ENCODE results near the gene SENP2. TPM values are rescaled to one million over a fixed set of nuclear protein-coding genes. Genes with fewer than 3 reads are reported as not detected.

SENP2 gene
- total and polyA plus RNA-seq, 2 experiments from 2014 or later: 29.2 to 80.3 TPM

- Histone ChIP-seq H4K20me1 (replicated peaks; ENCODE audit: insufficient read depth) (peaks cover 24% of the 10 kb centered on the region), H3K79me2 (replicated peaks; ENCODE audit: insufficient read depth) (peaks cover 97% of the 10 kb centered on the region), H3K27me3 (ENCODE audit: insufficient read depth) (no peaks in the 10 kb centered on the region), H3K36me3 (ENCODE audit: insufficient read depth) (no peaks in the 10 kb centered on the region), H3K4me1 (ENCODE audit: insufficient read depth) (0 out of 2 replicates have a peak, but pooled peaks cover 1% of the 10 kb centered on the region), H3K9me2 (ENCODE audit: insufficient read depth) (no peaks in the 10 kb centered on the region), H3F3A (replicated peaks; ENCODE audit: low read depth) (no peaks in the 10 kb centered on the region), H3K27ac (ENCODE audit: low read depth) (no peak overlapping the region), H3K4me2 (no peak overlapping the region), H3K4me3 (no peak overlapping the region), H2AFZ (no peak overlapping the region)
- Mint-ChIP-seq H3K9me3 (no peaks in the 10 kb centered on the region), H3K4me3 (no peak overlapping the region), H3K27ac (no peak overlapping the region), H3K36me3 (ENCODE audit: low read depth) (peaks cover 28% of the 10 kb centered on the region; the same call in 2 of the 3 replicates), H3K27me3 (ENCODE audit: insufficient read depth, low read depth, poor library complexity) (no peaks in the 10 kb centered on the region), H3K4me1 (no peaks in the 10 kb centered on the region)
- ATAC-seq (no peak), DNase-seq (ENCODE audit: low spot score) (no peak)
- TF ChIP-seq, protein P1, sequence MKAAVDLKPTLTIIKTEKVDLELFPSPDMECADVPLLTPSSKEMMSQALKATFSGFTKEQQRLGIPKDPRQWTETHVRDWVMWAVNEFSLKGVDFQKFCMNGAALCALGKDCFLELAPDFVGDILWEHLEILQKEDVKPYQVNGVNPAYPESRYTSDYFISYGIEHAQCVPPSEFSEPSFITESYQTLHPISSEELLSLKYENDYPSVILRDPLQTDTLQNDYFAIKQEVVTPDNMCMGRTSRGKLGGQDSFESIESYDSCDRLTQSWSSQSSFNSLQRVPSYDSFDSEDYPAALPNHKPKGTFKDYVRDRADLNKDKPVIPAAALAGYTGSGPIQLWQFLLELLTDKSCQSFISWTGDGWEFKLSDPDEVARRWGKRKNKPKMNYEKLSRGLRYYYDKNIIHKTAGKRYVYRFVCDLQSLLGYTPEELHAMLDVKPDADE (IDR thresholded peaks at IDR 0.05): no peak
- no peak for TF ChIP-seq NANOG (IDR thresholded peaks at IDR 0.05; ENCODE audit: borderline replicate concordance)
- no peak for TF ChIP-seq STAT1 (IDR thresholded peaks at IDR 0.05; ENCODE audit: unreplicated experiment)
Observed at GRCh38 chr3:185594073-185594472, 8.0 kb downstream of the SENP2 start.

DNA sequence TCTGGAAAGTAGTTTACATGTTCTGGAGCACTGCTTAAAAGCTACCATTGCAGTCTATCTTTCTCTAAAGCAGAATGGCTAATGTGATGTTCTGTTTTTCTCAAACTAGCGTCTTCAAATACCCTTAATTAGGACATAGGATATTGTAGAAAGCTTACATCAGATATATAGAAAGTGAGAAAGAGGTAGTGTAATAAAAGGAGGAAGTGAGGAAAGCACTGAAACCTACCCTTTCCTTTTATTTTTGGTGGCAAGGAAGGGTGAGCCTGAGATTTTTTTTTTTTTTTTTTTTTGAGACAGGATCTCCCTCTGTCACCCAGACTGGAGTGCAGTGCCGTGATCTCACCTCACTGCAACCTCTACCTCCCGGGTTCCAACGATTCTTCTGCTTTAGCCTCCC is 9.4 kb downstream of the SENP2 start:
- H3K4me3 ChIP-seq: no peak overlapping the region

GRCh38 chr3:185605566-185605965 is 19.5 kb downstream of the SENP2 start:
- Mint-ChIP-seq H3K4me1 (no peaks in the 10 kb centered on the region), H3K27me3 (ENCODE audit: insufficient read depth, low read depth, poor library complexity) (peaks cover 2% of the 10 kb centered on the region), H3K4me3 (no peak overlapping the region), H3K27ac (no peak overlapping the region), H3K9me3 (no peaks in the 10 kb centered on the region), H3K36me3 (ENCODE audit: low read depth) (peaks cover 76% of the 10 kb centered on the region)
- Histone ChIP-seq H3K4me3 (no peak overlapping the region), H4K20me1 (replicated peaks; ENCODE audit: insufficient read depth) (peaks cover 17% of the 10 kb centered on the region; the same call in 1 of the 2 replicates), H3K27ac (ENCODE audit: low read depth) (no peak overlapping the region), H3K36me3 (ENCODE audit: insufficient read depth) (peaks cover 58% of the 10 kb centered on the region), H2AFZ (no peak overlapping the region), H3K4me1 (ENCODE audit: insufficient read depth) (no peaks in the 10 kb centered on the region), H3K9me2 (ENCODE audit: insufficient read depth) (no peaks in the 10 kb centered on the region), H3K79me2 (replicated peaks; ENCODE audit: insufficient read depth) (peaks cover 30% of the 10 kb centered on the region), H3K27me3 (ENCODE audit: insufficient read depth) (no peaks in the 10 kb centered on the region), H3F3A (replicated peaks; ENCODE audit: low read depth) (0 out of 2 replicates have a peak, but pooled peaks cover 3% of the 10 kb centered on the region), H3K4me2 (no peak overlapping the region)
- ATAC-seq (no peak), DNase-seq (ENCODE audit: low spot score) (no peak)
- TF ChIP-seq POLR2AphosphoS5 (IDR thresholded peaks at IDR 0.05; ENCODE audit: low read depth): no peak
- TF ChIP-seq EZH2 (IDR thresholded peaks at IDR 0.05; ENCODE audit: low read depth, unreplicated experiment): no peak
- TF ChIP-seq, protein P1 (IDR thresholded peaks at IDR 0.05): no peak
- no peak for TF ChIP-seq JUNB (IDR thresholded peaks at IDR 0.05; ENCODE audit: unreplicated experiment)
- TF ChIP-seq, protein P2, sequence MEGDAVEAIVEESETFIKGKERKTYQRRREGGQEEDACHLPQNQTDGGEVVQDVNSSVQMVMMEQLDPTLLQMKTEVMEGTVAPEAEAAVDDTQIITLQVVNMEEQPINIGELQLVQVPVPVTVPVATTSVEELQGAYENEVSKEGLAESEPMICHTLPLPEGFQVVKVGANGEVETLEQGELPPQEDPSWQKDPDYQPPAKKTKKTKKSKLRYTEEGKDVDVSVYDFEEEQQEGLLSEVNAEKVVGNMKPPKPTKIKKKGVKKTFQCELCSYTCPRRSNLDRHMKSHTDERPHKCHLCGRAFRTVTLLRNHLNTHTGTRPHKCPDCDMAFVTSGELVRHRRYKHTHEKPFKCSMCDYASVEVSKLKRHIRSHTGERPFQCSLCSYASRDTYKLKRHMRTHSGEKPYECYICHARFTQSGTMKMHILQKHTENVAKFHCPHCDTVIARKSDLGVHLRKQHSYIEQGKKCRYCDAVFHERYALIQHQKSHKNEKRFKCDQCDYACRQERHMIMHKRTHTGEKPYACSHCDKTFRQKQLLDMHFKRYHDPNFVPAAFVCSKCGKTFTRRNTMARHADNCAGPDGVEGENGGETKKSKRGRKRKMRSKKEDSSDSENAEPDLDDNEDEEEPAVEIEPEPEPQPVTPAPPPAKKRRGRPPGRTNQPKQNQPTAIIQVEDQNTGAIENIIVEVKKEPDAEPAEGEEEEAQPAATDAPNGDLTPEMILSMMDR (conservative IDR thresholded peaks at IDR 0.05; ENCODE audit: low read depth in 2 of 2): no peak
- no peak for TF ChIP-seq REST (IDR thresholded peaks at IDR 0.05; ENCODE audit: unreplicated experiment)
- TF ChIP-seq STAT1 (IDR thresholded peaks at IDR 0.05; ENCODE audit: unreplicated experiment): no peak
- TF ChIP-seq EZH2phosphoT487 (IDR thresholded peaks at IDR 0.05; ENCODE audit: unreplicated experiment): no peak
- TF ChIP-seq NANOG (IDR thresholded peaks at IDR 0.05; ENCODE audit: borderline replicate concordance): no peak
- TF ChIP-seq ZNF331 (CRISPR knock-in tag; IDR thresholded peaks at IDR 0.05; ENCODE audit: low read depth): no peak
- no peak for TF ChIP-seq CREB1 (CRISPR knock-in tag; IDR thresholded peaks at IDR 0.05; ENCODE audit: low read depth)
- no peak for TF ChIP-seq ZNF114 (CRISPR knock-in tag; IDR thresholded peaks at IDR 0.05)

More for the DNA sequence above, 9.4 kb downstream of the SENP2 start:
- H3K79me2 ChIP-seq (replicated peaks; ENCODE audit: insufficient read depth): peaks cover 97% of the 10 kb centered on the region
- ATAC-seq: no peak
- H3K27me3 Mint-ChIP-seq (ENCODE audit: insufficient read depth, low read depth, poor library complexity): no peaks in the 10 kb centered on the region
- no peak overlapping the region for H3K4me3 Mint-ChIP-seq
- H3K9me3 Mint-ChIP-seq: no peaks in the 10 kb centered on the region
- no peak for TF ChIP-seq NANOG (IDR thresholded peaks at IDR 0.05; ENCODE audit: borderline replicate concordance)
- H3K4me1 ChIP-seq (ENCODE audit: insufficient read depth): no peaks in the 10 kb centered on the region
- H3K4me2 ChIP-seq: no peak overlapping the region
- H3K9me2 ChIP-seq (ENCODE audit: insufficient read depth): no peaks in the 10 kb centered on the region
- H3K36me3 Mint-ChIP-seq (ENCODE audit: low read depth): peaks cover 38% of the 10 kb centered on the region
- H4K20me1 ChIP-seq (replicated peaks; ENCODE audit: insufficient read depth): peaks cover 19% of the 10 kb centered on the region
- H3K27ac Mint-ChIP-seq: no peak overlapping the region
- no peak for DNase-seq (ENCODE audit: low spot score)
- no peaks in the 10 kb centered on the region for H3K27me3 ChIP-seq (ENCODE audit: insufficient read depth)
- peaks cover 1% of the 10 kb centered on the region; the same call in 1 of the 2 replicates for H3K36me3 ChIP-seq (ENCODE audit: insufficient read depth)
- H3K27ac ChIP-seq (ENCODE audit: low read depth): no peak overlapping the region; the same call in 1 of the 2 replicates
- no peaks in the 10 kb centered on the region for H3F3A ChIP-seq (replicated peaks; ENCODE audit: low read depth)
- no peak overlapping the region for H2AFZ ChIP-seq
- no peaks in the 10 kb centered on the region for H3K4me1 Mint-ChIP-seq

Measured in GM23338 (cell line).